Measurements from ENCODE around the gene MAN2A1.
"Not testable (repeated sequence)": the region's sequence is repeated elsewhere in the genome, so short reads cannot be mapped to it uniquely, and the experiment has no call there.

MAN2A1 gene

DNA sequence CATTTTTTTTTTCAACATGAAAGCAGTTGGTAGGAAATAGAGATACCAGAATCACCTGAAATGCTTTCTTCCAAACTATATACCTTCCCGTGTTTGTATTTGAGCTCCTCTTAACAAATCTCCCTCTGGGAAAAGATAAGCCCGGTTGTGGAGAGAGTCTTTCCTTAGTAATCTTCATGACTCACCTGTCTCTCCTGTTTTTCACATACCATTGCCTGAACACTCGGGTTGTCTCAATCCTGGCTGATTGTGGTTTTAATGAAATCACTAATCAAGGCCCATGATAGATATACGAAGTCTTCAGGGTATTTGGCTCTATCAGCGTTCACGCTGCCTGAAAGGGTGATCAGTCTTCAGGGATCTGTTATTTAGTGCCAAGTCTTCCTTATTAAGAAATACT lies 136.7 kb downstream of the MAN2A1 start:
- no peak for DNase-seq (ENCODE audit: low read depth in 2 of 2)

DNA sequence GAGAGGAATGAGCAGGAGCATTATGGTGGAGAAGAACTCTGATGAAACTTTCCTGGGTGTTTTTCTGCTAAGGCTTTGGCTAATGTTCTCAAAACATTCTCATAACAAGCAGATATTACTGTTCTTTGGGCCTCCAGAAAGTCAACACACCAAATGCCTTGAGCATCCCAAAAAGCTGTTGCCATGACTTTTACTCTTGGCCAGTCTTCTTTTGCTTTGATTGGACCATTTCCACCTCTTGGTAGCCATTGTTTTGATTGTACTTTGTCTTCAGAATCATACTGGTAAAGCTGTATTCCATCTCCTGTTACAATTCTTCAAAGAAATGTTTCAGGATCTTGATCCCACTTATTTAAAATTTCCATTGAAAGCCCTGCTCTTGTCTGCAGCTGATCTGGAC lies 139.6 kb downstream of the MAN2A1 start:
- no peak for DNase-seq (ENCODE audit: low read depth in 2 of 2)

DNA sequence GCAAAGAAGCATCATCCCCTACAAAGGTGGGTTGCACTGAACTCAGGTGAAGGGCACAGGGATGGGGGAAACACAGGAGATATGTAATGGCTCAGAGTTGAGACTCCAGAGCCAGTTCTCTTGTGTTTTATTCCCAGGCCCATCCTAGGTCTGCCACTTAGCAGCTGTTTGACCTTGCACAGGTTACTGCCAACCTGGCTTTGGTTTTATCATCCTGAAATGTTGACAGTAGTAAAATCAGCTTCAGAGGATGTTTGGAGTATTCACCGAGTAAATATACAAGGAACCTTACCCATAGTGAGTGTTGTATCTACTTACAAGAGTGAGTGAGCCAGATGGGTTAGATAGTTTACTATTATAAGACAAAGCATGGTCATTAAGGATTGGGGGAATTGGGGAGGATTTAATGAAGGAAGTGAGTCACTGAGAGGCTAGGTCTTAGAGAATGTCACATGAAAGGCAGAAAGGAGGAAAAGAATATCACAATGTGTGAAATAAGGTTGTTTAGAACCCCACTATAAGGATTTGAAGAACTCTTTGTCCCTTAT lies 141.3 kb downstream of the MAN2A1 start:
- DNase-seq (ENCODE audit: low read depth in 2 of 2) = no peak

DNA sequence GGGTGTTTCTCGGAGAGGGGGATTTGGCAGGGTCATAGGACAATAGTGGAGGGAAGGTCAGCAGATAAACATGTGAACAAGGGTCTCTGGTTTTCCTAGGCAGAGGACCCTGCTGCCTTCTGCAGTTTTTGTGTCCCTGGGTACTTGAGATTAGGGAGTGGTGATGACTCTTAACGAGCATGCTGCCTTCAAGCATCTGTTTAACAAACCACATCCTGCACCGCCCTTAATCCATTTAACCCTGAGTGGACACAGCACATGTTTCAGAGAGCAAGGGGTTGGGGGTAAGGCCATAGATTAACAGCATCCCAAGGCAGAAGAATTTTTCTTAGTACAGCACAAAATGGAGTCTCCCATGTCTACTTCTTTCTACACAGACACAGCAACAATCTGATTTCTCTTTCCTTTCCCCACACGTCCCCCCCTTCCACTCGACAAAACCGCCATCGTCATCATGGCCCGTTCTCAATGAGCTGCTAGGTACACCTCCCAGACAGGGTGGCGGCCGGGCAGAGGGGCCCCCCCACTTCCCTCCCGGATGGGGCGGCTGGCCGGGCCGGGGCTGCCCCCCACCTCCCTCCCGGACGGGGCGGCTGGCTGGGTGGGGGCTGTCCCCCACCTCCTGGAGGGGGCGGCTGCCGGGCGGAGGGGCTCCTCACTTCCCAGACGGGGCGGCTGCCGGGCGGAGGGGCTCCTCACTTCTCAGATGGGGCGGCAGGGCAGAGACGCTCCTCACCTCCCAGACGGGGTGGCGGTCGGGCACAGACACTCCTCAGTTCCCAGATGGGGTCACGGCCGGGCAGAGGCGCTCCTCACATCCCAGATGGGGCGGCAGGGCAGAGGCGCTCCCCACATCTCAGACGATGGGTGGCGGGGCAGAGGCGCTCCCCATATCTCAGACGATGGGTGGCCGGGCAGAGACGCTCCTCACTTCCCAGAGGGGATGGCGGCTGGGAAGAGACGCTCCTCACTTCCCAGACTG lies 142.8 kb downstream of the MAN2A1 start:
- DNase-seq (ENCODE audit: low read depth in 2 of 2) = not testable (repeated sequence)

DNA sequence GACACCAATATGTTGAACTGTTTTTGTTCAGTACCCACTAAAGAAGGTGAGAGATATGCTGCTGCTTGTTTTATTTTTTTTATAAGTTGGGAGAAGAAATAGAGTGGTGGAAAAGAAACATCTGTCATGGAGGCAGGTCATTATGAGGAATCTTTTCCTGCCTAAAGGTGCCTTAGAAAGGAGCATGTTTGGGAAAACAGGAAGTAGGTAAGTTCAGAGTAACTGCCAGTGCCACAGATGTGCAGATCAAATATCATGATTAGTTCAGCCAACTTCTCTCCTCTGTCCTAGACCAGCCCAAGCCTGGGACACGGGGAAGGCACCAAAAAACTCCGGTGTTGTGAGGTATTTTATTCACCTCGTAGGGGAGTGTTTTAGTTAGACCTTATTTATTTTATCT lies 144.2 kb downstream of the MAN2A1 start:
- no peak for DNase-seq (ENCODE audit: low read depth in 2 of 2)

DNA sequence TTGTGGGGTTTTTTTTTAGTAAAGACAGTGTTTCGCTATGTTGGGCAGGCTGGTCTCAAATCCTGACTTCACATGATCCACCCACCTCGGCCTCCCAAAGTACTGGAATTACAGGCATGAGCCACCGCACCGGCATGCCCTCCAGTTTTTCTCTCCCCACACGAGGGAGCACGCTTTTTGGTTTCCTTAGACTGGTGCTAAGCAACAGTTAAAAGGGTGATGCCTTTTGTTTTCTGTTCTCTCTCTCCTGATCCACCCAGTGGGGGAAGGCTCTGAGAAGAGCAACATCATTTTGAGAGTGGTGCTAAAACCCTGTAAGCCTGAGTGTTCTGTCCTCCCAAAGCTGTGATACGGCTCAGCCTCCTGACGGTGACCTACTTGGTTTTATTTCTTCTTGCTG lies 146.6 kb downstream of the MAN2A1 start:
- no peak for DNase-seq (ENCODE audit: low read depth in 2 of 2)

DNA sequence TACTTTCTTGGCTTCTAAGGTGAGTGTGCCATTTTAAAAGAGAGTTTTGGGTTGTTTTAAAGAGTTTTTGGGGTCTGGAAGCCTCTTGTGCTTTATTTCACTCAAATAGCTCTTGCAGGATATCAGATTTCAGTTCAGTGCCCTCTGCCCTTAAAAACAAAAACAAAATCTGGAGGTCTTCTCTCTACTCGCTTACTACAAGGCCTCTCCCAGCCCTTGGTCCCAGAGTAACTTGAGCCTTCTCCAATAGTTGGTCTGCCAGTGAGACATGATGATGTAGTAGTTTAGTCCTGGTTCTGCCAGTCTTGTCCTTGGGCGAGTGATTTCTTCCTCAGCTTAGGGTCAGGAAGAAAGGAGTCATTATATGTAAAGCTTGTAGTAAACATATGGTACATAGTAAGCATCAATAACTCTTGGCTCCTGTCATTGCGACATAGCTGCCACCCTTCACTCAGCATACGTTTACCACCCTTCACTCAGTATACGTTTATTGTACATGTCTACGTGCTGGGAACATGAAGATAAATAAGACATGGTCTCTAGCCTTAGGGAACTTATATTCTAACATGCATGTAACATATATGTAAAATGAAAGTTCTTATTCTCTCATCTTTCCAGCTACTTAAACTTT lies 147.6 kb downstream of the MAN2A1 start:
- DNase-seq (ENCODE audit: low read depth in 2 of 2) = no peak

DNA sequence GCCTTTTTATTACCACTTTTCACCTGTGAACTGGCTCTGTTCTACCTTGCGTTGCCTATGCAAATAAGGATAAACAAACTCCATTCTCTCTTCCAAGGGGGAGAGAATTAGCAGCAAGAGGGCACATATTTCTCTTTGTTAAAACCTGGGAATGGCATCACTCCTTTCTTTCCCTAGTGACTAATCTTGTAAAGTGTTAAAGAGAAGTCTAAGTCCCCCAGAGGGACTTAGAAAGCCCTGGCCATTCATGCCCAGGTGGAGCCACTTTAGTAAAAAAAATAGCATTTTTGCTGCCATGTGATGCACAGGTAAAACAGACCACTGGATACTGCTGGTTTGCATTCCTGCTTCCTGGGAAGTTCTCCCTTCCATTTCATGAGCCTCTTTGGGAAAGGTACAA lies 148.4 kb downstream of the MAN2A1 start:
- no peak for DNase-seq (ENCODE audit: low read depth in 2 of 2)

DNA sequence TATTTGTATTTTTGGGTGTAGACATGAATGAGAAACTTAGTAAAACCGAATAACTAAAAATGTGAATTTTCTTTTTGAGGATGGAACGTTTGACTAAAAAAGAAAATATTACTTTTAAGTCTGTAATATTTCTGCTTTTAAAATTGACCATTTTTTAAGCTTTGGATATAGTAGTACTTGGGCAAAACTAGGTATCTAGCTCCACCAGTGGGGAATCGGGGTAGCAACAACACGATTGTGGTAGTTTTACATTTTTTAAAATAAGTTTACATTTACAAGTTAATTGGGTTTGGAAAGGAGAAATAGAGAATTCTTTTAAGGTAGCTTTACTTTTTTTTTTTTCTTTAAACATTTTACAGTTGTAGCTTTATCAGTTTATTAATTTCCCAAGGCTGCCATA lies 154.4 kb downstream of the MAN2A1 start:
- no peak for DNase-seq (ENCODE audit: low read depth in 2 of 2)

DNA sequence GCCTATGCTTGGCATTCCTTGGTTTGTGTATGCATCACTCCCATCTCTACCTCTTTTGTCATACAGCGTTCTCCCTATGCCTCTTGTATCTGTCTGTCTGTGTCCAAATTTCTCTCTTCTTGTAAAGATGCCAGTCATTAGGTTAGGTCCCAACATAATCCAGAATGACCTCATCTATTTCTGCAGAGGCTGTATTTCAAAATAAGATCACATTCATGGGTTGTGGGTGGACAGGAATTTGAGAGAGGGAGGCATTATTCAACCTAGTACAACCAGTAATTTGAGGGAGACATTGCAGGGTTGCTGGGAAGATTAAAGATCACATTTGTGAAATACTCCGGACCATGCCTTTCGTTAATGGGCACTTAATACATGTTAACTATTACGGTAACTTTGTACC lies 155.0 kb downstream of the MAN2A1 start:
- no peak for DNase-seq (ENCODE audit: low read depth in 2 of 2)

DNA sequence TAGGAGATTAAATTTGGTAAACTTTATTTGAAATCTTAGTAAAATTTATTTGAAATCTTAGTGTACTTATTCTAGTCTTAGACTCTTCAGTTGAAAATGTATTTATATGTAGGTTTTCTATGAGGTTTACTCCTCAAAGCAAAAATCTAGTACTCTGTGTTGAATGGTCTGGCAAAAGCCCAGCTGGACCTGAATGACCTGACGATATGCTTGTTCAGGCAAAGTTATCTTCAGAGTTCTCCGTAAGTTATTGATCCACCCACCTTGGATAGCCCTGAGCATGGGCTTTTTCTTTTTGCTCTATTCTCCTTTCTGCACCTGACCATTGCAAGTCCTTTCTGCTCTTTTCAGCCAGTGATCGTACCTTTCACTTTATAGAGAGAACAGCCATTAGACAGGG lies 158.4 kb downstream of the MAN2A1 start:
- no peak for DNase-seq (ENCODE audit: low read depth in 2 of 2)

DNA sequence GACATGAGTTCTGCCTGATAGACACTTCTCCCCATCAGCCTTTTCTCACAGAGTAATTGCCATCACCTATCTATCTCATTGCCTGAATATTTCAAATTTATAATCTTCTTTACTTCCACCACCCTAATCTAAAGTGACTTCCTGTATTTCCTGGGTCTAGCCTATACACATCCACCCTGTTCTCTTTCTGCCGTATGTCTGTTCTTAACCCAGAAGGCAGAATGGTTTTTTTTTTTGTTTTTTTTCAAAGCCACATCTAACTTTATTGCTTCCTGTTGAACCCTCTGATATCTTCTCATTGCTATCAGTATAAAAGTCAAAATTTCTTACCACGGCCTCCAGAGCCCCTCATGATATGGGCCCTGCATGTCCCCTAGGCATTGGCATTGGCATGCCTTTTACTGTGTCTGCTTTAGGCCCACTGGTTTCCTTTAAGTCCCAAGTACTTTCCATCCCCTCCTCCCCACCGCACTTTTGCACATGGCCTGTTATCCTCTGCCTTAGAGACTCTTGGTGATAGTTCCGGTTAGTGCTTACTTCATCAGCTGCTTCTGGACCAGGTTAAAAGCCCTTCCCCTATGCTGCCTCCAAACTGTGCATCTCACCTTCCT lies 159.9 kb downstream of the MAN2A1 start:
- DNase-seq (ENCODE audit: low read depth in 2 of 2) = no peak

DNA sequence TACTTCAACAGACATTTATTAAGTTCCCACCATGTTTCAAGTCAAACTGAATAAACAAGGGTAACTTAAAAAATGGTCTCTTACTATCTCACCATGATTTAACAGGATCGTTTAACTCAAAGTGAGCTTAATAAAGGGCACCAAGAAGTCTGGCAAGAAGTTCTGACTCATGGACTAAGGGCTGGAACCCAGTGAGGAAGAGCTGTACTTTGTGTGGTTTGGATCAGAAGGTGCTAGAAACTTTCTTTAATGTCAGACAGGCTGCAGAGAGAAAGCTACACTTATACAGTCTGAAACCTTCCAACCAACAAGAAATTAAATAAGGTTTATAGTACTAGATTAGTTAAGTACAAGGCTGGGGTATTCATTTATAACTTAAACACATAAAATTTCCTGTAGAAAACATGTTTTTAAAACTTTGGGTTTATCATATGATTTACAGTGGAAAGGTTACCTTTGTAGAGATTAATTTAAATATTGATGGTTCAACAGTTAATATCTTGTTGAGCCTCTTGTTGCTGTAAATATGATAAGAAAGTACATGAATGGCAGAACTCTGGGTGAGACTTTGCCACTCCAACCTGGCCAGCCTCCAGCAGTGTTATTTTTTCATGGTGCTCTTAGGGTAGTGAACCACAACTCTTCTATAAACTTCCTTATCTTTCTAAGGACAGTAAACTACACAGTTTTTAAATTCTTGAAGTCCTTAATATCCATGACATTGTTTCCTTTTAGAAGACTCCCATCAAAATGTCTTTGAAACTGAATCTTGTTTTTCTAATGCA lies 162.8 kb downstream of the MAN2A1 start:
- DNase-seq (ENCODE audit: low read depth in 2 of 2) = no peak

DNA sequence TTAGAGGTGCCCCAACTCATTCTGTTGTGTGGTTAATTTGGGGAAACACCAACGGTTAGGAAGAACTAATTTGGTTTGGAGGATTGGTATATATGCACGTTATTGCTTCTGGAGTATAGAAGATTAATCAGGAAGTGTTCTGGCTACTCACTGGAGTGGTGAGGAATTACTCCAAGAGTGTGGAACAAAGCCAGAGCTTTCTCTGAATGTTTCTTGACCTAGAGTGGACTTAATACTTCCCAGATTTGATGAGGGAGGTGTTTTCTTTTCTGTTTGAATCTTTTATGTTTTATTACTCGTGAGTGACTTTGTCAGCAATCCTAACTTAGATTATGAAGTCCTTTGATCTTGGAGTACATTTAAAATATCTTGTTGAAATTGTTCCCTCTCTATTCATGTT lies 163.7 kb downstream of the MAN2A1 start:
- no peak for DNase-seq (ENCODE audit: low read depth in 2 of 2)

DNA sequence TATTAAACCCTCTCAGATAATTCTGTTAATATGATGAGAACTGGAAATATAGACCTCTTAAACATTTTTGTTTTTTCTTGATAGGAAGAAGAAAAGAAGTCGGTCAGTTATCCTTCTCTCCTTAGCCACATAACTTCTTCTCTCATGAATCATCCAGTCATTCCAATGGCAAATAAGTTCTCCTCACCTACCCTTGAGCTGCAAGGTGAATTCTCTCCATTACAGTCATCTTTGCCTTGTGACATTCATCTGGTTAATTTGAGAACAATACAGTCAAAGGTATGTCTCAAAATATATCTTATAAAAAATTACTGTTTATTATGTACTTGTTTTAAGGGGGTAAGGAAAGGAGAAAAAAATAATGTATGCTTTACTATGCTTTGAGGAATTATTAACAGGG lies 165.3 kb downstream of the MAN2A1 start:
- DNase-seq (ENCODE audit: low read depth in 2 of 2) = no peak

DNA sequence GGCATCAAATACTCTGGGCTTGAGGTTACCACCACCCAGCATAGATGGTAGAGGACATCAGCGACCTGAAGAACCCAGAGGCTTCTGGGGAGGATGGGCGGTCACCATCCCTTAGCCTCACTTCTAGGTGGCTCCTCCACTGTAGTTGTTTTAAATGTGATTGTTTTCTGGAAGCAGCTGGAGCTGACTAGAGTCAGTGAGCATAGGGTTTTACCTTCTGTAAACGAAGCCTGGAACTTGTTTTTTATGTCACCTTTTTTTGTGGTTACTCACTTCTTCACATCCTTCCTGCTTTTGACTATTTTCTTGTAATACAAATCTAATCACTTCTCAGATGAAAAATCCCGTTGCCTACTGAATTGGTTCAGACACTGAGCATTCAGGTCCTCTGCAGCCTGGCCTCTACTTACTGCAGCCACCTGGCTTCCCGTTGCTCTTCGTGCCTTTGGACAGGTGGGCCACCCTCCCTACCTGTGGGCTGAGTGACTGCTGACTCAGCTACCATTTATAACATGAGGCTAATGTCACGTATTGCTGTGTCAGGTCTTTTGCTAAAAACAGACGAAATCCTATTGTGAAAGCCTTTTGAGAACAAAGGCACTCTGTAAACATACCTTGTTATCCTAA lies 167.8 kb downstream of the MAN2A1 start:
- DNase-seq (ENCODE audit: low read depth in 2 of 2) = no peak

DNA sequence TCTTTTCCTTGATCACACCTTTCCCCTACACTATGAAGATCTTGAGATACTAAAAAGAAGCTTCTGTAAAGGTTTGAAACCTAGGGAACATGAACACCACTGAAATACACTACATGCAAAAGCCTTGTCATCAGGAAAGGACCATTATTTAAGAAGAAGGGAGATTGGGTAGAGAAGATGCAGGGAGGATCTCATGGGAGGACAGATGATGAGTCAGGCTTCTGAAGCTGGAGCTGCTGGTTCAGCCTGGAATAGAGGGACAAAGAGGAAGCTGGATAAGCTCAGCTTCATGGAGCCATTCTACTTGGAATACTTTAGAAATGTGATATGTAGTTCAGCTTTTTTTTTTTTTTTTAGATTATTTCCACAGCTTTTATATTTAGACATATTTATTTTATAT lies 169.8 kb downstream of the MAN2A1 start:
- no peak for DNase-seq (ENCODE audit: low read depth in 2 of 2)

DNA sequence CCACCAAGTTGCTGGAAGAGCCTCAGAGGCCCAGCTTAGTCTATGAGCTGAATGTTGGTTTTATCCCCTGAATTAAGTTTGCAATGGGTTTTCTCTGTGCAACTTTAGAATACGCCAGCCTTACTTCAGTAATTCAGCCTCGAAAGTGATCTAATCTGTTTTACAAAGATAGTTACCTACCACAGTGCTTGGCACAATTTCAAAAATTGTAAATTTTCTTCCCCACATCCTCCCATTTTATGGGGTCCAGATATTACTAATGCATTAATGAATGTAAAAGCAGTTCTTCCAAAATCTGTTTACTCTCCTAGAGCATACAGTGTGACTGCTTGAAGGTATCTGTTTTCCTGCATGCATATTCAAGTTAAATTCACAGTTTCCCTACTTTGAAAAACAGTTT lies 172.6 kb downstream of the MAN2A1 start:
- no peak for DNase-seq (ENCODE audit: low read depth in 2 of 2)

DNA sequence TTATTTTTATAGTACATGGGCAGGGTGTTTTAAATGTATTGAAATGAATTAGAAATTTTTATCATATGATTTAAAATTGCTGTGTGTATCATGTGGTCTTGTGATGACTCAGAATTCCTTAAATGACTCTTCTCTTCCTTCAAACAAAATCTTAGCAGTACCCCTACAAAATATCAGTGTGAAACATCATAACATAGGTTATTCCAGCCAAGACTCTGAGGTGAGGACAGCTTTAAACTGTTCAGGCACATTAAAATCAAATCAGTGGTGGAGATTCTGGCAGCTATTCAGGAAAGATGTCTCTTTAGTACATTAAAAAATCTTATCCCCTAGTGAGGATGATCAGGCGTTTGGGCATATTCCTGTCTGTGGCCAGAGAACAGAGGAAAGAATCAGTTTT lies 174.0 kb downstream of the MAN2A1 start:
- no peak for DNase-seq (ENCODE audit: low read depth in 2 of 2)

DNA sequence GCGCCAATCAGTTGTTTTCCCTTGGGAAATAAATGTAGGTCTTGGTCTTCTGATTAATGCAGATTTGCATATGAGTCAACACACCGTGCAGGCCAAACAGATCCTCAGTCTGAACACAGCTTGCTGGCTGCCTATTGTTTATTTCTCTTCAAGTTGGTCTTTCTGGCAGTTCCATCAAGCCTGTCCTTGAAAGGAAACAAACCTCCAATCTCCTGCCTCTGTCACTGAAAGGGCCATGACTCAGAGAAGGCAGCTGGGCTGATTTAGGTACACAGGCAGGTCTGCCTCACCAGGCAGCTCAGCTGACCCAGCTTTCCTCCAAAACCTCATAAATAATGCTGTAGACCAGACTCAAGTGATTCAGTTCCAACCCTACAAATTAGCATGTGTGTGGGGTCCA lies 175.9 kb downstream of the MAN2A1 start:
- no peak for DNase-seq (ENCODE audit: low read depth in 2 of 2)

DNA sequence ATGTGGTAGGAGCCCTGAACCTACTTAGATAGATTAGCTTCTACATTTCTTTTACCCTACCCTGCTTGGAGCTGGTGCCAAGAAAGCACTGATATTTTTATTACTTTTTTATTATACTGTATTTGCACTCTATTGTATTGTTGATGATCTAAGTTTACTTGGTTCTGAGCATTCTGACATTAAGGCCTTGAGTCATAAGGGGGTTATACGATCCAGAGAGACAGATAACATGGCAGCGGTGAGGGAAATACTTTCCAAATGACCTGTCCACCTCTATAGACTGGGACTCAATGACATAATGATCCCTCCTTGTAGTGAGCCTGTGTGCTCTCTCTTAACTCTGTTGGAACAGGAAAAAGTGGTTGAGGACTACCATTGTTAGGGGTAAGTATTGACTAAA lies 176.3 kb downstream of the MAN2A1 start:
- DNase-seq (ENCODE audit: low read depth in 2 of 2) = no peak

All from stimulated activated CD8-positive, alpha-beta memory T cell treated with anti-CD3 and anti-CD28 coated beads, Interleukin-15, amount 100 ng/mL, for 4 hours (primary cell).